Superior temporal gyrus (tissue), 1 donor: ENCODE results near the gene SMC6.
A peak's percentile ranks its signal among the peaks of the same experiment; 100 is the strongest.

Experiments
- DNase-seq: peaks from one replicate; pipeline ENCODE4 v3.0.0-alpha.2; 2016; ENCODE audit errors: extremely low spot score

The SMC6 gene

GRCh38 chr2:17753803-17754663 lies at the start of gene SMC6, which contains the start of gene GEN1:
Gene SMC6, minus strand, starts transcription at chr2:17753810. Its CDS starts 7,864 bp downstream, at chr2:17745946.
Gene GEN1, plus strand, starts transcription at chr2:17754138. Its CDS starts 5,806 bp downstream, at chr2:17759944.
- peak; percentile 95 for DNase-seq

DNA sequence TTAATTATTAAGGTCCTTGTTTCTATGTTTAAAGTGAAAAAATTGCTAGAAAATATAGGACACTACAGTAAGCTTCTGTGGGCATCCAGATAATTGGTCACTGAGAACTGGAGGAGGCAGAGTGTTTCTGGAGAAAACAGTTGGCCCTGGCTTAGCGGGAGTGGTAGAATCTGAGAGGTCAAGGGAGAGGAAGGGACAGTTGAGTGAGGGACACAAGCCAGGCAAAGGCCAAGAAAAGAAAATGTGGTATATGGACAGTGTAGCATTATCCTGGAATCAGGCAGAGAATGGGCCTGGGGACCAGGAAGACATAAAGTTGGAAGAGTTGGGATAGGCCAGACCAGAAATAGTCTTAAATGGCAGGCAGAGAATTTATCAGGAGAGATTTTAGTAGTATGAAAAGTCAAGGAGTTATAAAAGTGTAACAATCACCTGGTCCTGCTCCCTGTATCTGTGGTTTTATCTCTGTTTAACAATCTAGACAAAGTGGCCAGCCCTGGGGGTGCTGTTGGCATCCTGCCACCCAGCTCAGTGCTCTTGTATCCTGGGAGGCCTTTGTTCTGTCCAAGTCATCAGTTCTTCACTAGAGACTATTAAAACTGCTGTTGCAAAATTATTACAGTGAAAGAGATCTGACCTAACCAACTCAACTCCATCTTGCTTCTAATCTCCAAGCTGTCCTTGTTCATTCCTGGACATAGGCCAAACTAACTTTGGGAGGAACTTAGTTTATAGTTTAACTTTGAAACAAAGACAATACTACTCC lies 47.3 kb upstream of the SMC6 start:
- DNase-seq = no peak

- DNase-seq = no peak
Observed at GRCh38 chr2:17800219-17800618, 46.6 kb upstream of the SMC6 start.

- no peak for DNase-seq
Observed at GRCh38 chr2:17799301-17800120, 45.9 kb upstream of the SMC6 start.

- no peak for DNase-seq
Observed at GRCh38 chr2:17798338-17798737, 44.7 kb upstream of the SMC6 start.

DNA sequence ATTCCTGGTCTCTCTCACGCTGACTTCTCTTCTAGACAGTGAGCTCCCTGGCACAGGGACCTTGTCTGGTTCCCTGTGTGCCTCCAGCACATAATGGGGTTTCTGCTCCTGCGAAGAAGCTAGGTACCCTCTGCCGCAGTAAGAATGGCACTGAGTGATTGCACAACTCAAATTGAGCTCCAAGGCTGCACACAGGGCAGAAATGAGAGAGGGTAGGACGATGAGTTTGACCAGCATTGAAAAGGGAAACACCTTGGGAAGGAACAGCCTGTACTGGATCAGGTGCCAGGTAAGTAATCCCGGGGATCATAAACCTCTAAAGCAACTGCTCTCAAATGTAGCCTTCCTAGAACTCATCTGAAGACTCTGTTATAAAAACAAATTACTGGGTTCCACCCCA lies 41.7 kb upstream of the SMC6 start:
- no peak for DNase-seq

- DNase-seq = no peak
Observed at GRCh38 chr2:17793803-17794354, 40.3 kb upstream of the SMC6 start.

- no peak for DNase-seq
Observed at GRCh38 chr2:17793296-17793695, 39.7 kb upstream of the SMC6 start.

DNA sequence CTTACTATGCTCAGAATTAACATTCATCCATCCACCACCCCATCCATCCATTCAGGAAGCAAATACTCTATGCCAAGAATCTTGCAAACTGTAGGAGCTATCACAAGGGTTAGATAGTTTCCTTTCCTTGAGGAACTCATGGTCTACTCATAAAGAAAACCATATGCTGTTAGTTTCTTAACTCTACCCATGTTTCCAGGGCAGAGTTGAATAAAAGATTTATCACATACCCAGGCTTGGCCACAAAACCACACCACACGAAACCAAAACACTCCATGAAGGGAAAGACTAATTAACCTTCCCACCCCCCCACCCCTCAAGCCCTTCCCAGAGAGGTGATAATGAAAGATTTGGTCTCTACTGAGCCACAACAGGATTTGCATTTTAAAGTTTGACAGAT lies 38.9 kb upstream of the SMC6 start:
- DNase-seq = no peak

GRCh38 chr2:17791817-17792130 lies 38.2 kb upstream of the SMC6 start:
- no peak for DNase-seq

- DNase-seq = no peak
Observed at GRCh38 chr2:17791121-17791816, 37.7 kb upstream of the SMC6 start.

GRCh38 chr2:17790536-17790935 lies 36.9 kb upstream of the SMC6 start:
- DNase-seq = no peak

DNA sequence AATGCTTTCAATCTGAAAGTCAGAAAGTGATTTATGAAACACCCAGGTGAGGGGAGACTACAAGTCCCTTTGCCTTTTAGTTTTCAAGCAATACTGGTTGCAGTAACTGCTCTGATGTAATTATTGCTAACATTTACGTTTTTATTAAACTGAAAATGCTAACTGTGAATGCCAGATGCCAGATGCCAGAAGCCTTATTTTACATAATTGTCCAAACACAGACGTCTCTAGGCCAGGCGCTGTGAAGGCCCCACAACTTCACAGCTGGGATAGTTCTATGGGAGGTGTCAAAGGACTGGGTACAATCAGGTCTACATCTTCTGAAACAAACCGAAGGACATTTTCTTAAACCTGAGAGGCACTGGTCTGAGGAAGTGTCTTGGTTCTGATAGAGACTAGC lies 35.2 kb upstream of the SMC6 start:
- no peak for DNase-seq

DNA sequence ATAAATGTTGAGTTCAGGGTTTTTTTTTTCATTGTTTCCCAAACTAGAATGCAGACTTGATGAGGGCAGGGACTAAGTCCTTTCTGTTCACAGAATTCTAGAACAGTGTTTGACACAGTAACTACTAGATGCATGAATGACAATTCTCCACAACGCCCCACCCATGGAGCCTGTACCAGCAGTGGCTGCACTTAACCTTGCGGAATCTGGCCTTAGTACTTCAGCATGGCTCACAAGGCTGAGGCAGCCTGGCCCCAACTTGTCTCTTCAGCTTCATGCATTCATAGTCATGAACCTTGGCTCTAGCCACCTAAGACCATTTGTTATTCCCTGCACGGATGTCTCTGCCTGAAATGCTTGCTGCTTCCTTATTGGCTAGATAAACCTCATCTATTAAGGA lies 33.1 kb upstream of the SMC6 start:
- no peak for DNase-seq

- no peak for DNase-seq
Observed at GRCh38 chr2:17781482-17781881, 27.9 kb upstream of the SMC6 start.

GRCh38 chr2:17780546-17780945 lies 26.9 kb upstream of the SMC6 start:
- no peak for DNase-seq

- DNase-seq = no peak
Observed at GRCh38 chr2:17772532-17772931, 18.9 kb upstream of the SMC6 start.

DNA sequence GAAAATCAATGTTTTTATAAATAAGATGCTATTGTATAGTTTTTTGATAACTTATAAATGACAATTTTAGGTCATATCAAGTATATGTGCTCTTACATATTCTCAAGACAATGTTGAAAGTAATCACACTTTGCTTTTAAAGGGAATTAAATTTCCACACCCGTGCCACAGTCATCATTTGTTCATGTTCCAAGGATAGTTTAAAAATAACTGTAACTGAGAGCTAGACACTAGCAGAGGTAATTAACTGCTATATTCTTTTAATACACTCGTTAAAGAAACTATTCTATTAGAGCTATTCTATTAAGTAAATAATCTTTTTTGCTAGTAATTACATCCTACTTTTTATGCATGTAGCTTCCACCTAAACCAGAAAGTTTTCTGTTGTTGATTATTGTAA lies 18.3 kb upstream of the SMC6 start:
- DNase-seq = no peak

- no peak for DNase-seq
Observed at GRCh38 chr2:17768894-17769293, 15.3 kb upstream of the SMC6 start.

- DNase-seq = no peak
Observed at GRCh38 chr2:17765398-17765797, 11.8 kb upstream of the SMC6 start.

- no peak for DNase-seq
Observed at GRCh38 chr2:17763641-17764333, 10.2 kb upstream of the SMC6 start.
